Mesenchymal stem cell (in vitro differentiated cells and primary cell): Measurements from ENCODE around the gene CD276.
A peak's percentile ranks its signal among the peaks of the same experiment; 100 is the strongest.
"Not testable (repeated sequence)": the region's sequence is repeated elsewhere in the genome, so short reads cannot be mapped to it uniquely, and the experiment has no call there.

Source experiments
- DNase-seq: peaks from one replicate; pipeline ENCODE4 v3.0.0-alpha.2; 2013
- H2AFZ ChIP-seq: one replicate; pipeline ENCODE4 v1.6.1; 2013; ENCODE audit warnings: low read depth, mild to moderate bottlenecking, control low read depth, inconsistent platforms, low read length, moderate library complexity
- H2AK5ac ChIP-seq: 2 replicates; pipeline ENCODE4 v1.6.1; 2013; ENCODE audit warnings: low read length, moderate library complexity, mild to moderate bottlenecking, inconsistent platforms; ENCODE audit not compliant: severe bottlenecking
- H2BK120ac ChIP-seq: one replicate; pipeline ENCODE4 v1.6.1; 2013; ENCODE audit warnings: low read depth, mild to moderate bottlenecking, inconsistent platforms, low read length, moderate library complexity
- H2BK12ac ChIP-seq, 2 experiments: one replicate each; pipeline ENCODE4 v1.6.1; 2013; ENCODE audit warnings: inconsistent platforms in 2 of 2, low read length in 2 of 2, mild to moderate bottlenecking in 2 of 2, moderate library complexity in 2 of 2, control low read depth in 1 of 2
- H2BK15ac ChIP-seq: one replicate; pipeline ENCODE4 v1.6.1; 2013; ENCODE audit warnings: mild to moderate bottlenecking, low read depth, inconsistent platforms; ENCODE audit not compliant: poor library complexity, severe bottlenecking
- H2BK5ac ChIP-seq: 2 replicates; pipeline ENCODE4 v1.6.1; 2013; ENCODE audit warnings: low read depth, mild to moderate bottlenecking, low read length, control low read depth, inconsistent platforms; ENCODE audit not compliant: poor library complexity, severe bottlenecking
- H3K14ac ChIP-seq, 2 experiments: one replicate each; pipeline ENCODE4 v1.6.1; 2013; ENCODE audit warnings: inconsistent platforms in 2 of 2, low read length in 2 of 2, control low read depth in 1 of 2, mild to moderate bottlenecking in 1 of 2, moderate library complexity in 1 of 2
- H3K18ac ChIP-seq, 2 experiments: one replicate each; pipeline ENCODE4 v1.6.1; 2013; ENCODE audit warnings: inconsistent platforms in 2 of 2, low read length in 2 of 2, control low read depth in 1 of 2, low read depth in 1 of 2, mild to moderate bottlenecking in 1 of 2
- H3K23ac ChIP-seq, 2 experiments: one replicate each; pipeline ENCODE4 v1.6.1; 2013; ENCODE audit warnings: inconsistent platforms in 2 of 2, low read length in 2 of 2, mild to moderate bottlenecking in 2 of 2, moderate library complexity in 2 of 2, control low read depth in 1 of 2
- H3K27ac ChIP-seq: 2 replicates; pipeline ENCODE4 v1.5.1; 2013; ENCODE audit warnings: mild to moderate bottlenecking, moderate library complexity, low read length, control low read depth, inconsistent platforms; ENCODE audit not compliant: poor library complexity, severe bottlenecking
- H3K27me3 ChIP-seq, 2 experiments: 2 replicates each; pipeline versions ENCODE4 v1.6.1 to v1.7.0; 2013; ENCODE audit warnings: low read length in 2 of 2, mild to moderate bottlenecking in 2 of 2, moderate library complexity in 2 of 2, control low read depth in 1 of 2, inconsistent platforms in 1 of 2; ENCODE audit not compliant: control insufficient read depth in 1 of 2, insufficient read depth in 1 of 2
- H3K36me3 ChIP-seq, 2 experiments: 2 replicates each; pipeline versions ENCODE4 v1.6.1 to v1.7.0; 2013; ENCODE audit warnings: low read length in 2 of 2, control low read depth in 1 of 2, inconsistent platforms in 1 of 2, low read depth in 1 of 2, mild to moderate bottlenecking in 1 of 2; ENCODE audit not compliant: insufficient read depth in 2 of 2, control insufficient read depth in 1 of 2
- H3K4ac ChIP-seq, 2 experiments: one replicate each; pipeline ENCODE4 v1.6.1; 2013; ENCODE audit warnings: inconsistent platforms in 2 of 2, low read length in 2 of 2, mild to moderate bottlenecking in 2 of 2, moderate library complexity in 2 of 2, control low read depth in 1 of 2, low read depth in 1 of 2
- H3K4me1 ChIP-seq: 2 replicates; pipeline ENCODE4 v1.6.1; 2013; ENCODE audit warnings: low read depth, low read length, control low read depth; ENCODE audit not compliant: control insufficient read depth, insufficient read depth
- H3K4me2 ChIP-seq: 2 replicates; pipeline ENCODE4 v1.6.1; 2013; ENCODE audit warnings: low read length, mild to moderate bottlenecking, inconsistent platforms; ENCODE audit not compliant: poor library complexity, severe bottlenecking
- H3K4me3 ChIP-seq, 2 experiments: 2 replicates each; pipeline versions ENCODE4 v1.5.1 to v1.7.0; 2013; ENCODE audit warnings: low read length in 2 of 2, mild to moderate bottlenecking in 2 of 2, control low read depth in 1 of 2, low read depth in 1 of 2; ENCODE audit not compliant: insufficient read depth in 1 of 2
- H3K79me1 ChIP-seq: replicated peaks from 2 replicates; pipeline ENCODE4 v1.6.1; 2013; ENCODE audit warnings: mild to moderate bottlenecking, control low read depth, low read length, inconsistent platforms; ENCODE audit not compliant: poor library complexity, severe bottlenecking
- H3K9ac ChIP-seq: 2 replicates; pipeline ENCODE4 v1.7.0; 2013; ENCODE audit warnings: mild to moderate bottlenecking, low read length, moderate library complexity
- H3K9me3 ChIP-seq: 2 replicates; pipeline ENCODE4 v1.7.0; 2013; ENCODE audit warnings: mild to moderate bottlenecking, low read length; ENCODE audit not compliant: control insufficient read depth
- H4K8ac ChIP-seq: one replicate; pipeline ENCODE4 v1.6.1; 2013; ENCODE audit warnings: inconsistent platforms, mild to moderate bottlenecking, low read length, moderate library complexity
- H4K91ac ChIP-seq: one replicate; pipeline ENCODE4 v1.6.1; 2013; ENCODE audit warnings: mild to moderate bottlenecking, low read length, inconsistent platforms
- WGBS: methylation state at CpG from one replicate; pipeline ENCODE4 v1.1.7; 2013; ENCODE audit warnings: mixed read lengths; 5-methylcytosine and 5-hydroxymethylcytosine counted together

CD276 gene

DNA sequence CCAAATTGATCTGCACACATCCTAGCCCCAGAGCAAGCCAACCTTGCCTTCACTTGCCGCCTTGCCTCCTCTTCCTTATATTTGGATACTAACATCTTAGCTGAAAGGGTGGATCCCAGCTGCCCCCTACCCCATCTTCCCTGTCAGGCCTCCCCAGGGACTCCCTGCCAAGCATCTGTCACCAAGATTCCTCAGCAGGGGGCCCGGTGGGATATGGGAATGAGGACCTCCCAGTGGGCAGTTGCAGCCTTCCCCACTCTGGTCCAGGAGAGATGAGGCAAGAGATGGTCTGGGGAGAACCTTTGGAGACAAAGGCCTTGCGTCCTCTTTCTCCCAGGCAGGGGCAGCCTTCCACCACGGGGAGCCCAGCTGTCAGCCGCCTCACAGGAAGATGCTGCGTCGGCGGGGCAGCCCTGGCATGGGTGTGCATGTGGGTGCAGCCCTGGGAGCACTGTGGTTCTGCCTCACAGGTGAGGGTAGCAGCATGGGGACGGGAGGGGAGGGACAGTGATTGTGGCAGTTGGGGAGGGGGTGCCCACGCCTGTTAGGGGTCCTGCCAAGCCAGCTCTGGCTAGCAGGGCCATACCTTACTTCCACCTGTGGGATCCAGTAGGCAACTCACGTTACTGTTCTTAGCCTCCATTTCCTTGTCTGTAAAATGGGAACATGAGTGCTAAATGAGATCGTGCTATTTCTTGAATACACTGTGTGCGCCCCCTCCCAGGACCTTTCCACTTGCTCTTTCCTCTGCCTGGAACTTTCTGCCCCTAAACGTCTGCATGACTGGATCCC lies 15.3 kb downstream of the CD276 start:
- Histone ChIP-seq H3K4me3 (no peak overlapping the region), H3K36me3 (peaks cover 39 to 64% of the 10 kb centered on the region in 2 experiments), H3K27me3 (no peaks in the 10 kb centered on the region), H3K79me1 (peaks cover 45% of the 10 kb centered on the region), H2BK120ac (no peak overlapping the region), H3K9ac (peak overlapping the region; percentile 60), H3K18ac (no peak overlapping the region), H3K4ac (no peak overlapping the region), H2AFZ (no peak overlapping the region), H3K9me3 (no peaks in the 10 kb centered on the region), H3K4me2 (no peak overlapping the region), H3K14ac (no peak overlapping the region), H3K27ac (no peak overlapping the region), H2BK15ac (peak overlapping the region; percentile 65), H4K8ac (peak overlapping the region; percentile 23), H2BK5ac (no peak overlapping the region), H2AK5ac (no peak overlapping the region), H3K23ac (no peak overlapping the region), H4K91ac (peak overlapping the region; percentile 56), H3K4me1 (peaks cover 21% of the 10 kb centered on the region), H2BK12ac (peak overlapping the region in 1 of 2 experiments; percentile 57)
- 88% methylated on average over 13 of the region's 14 CpGs for WGBS
- no peak for DNase-seq

DNA sequence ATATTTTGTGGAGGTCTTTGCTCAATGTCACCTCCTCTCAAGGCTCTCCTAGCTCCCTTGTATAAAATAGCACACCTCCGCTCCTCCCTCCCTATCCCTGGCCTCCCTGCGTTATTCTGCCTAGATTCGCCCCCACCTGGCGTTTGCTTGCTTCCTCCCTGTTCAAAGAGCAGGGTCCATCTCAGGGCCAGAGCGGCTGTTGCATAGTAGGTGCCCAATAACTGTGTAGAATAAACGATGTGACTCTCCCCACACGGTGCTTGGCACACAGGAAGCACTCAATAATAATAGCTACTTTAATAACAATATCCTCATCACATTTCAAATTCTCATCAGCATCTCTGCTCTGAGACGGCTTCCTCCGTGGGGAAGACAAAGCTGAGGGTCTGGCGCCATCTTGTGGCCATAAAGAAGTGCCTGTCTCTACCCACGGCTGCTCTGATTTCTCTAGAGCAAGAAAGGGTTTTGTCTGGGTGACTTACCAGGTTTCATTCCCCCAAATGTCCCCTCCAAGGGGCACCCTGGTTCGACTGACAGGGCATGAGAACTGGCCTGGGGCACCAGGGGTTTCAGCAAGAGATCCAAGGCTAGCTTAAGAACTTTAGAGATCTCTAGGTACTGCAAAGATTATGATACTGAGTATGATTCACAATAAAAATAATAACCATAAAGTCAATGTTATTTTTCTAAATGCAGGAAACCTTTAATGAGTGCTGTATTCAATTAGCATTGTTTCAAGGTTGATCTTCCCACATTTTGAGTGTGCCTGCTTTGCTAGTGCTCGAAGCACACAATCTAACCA lies 16.1 kb downstream of the CD276 start:
- Histone ChIP-seq H3K18ac (no peak overlapping the region), H3K23ac (no peak overlapping the region), H3K4me1 (peaks cover 18% of the 10 kb centered on the region), H2BK15ac (peak overlapping the region; percentile 65), H2AK5ac (no peak overlapping the region), H2BK12ac (no peak overlapping the region), H3K79me1 (peaks cover 49% of the 10 kb centered on the region), H4K91ac (no peak overlapping the region), H2BK5ac (no peak overlapping the region), H3K4me3 (no peak overlapping the region), H2AFZ (no peak overlapping the region), H3K4ac (no peak overlapping the region), H3K14ac (no peak overlapping the region), H2BK120ac (no peak overlapping the region), H3K9me3 (no peaks in the 10 kb centered on the region), H3K9ac (no peak overlapping the region), H3K27me3 (no peaks in the 10 kb centered on the region), H4K8ac (no peak overlapping the region), H3K27ac (no peak overlapping the region), H3K36me3 (peaks cover 43 to 64% of the 10 kb centered on the region in 2 experiments), H3K4me2 (no peak overlapping the region)
- WGBS = 27% methylated on average over 12 of the region's 13 CpGs
- DNase-seq = peak; percentile 80

DNA sequence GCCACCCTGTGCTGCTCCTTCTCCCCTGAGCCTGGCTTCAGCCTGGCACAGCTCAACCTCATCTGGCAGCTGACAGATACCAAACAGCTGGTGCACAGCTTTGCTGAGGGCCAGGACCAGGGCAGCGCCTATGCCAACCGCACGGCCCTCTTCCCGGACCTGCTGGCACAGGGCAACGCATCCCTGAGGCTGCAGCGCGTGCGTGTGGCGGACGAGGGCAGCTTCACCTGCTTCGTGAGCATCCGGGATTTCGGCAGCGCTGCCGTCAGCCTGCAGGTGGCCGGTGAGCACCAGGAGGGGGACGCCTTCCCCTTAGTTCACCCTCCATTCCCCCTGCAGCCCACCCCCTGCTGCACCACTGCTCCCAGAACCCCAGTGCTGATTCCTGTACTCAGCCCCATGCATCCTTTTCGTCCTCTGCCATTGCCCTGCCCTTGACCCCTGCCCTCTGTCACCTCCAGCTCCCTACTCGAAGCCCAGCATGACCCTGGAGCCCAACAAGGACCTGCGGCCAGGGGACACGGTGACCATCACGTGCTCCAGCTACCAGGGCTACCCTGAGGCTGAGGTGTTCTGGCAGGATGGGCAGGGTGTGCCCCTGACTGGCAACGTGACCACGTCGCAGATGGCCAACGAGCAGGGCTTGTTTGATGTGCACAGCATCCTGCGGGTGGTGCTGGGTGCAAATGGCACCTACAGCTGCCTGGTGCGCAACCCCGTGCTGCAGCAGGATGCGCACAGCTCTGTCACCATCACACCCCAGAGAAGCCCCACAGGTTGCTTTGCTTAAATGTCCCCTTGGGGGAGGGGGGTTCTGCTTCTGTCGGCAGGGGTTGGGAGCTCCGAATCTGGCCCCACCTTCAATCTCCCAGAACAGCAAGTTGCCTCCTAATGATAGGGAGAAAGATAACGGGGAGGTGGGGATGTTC lies 18.4 kb downstream of the CD276 start:
- H2AFZ ChIP-seq, H3K14ac ChIP-seq, H3K27ac ChIP-seq, H3K4me1 ChIP-seq, H3K4me3 ChIP-seq, H4K91ac ChIP-seq, H3K4me2 ChIP-seq, H2AK5ac ChIP-seq, H3K4ac ChIP-seq, H3K9me3 ChIP-seq, DNase-seq, H3K27me3 ChIP-seq, H3K18ac ChIP-seq, H3K9ac ChIP-seq, H4K8ac ChIP-seq, H2BK12ac ChIP-seq, H2BK120ac ChIP-seq, H2BK5ac ChIP-seq, H3K23ac ChIP-seq: not testable (repeated sequence)
- Histone ChIP-seq H2BK15ac (peak overlapping the region; percentile 30), H3K36me3 (peaks cover 62 to 83% of the 10 kb centered on the region in 2 experiments), H3K79me1 (peaks cover 56% of the 10 kb centered on the region)
- 86% methylated on average over 22 of the region's 33 CpGs for WGBS
